Progenitor cell of endocrine pancreas (in vitro differentiated cells): ENCODE results near the gene TMBIM1. TPM values are rescaled to one million over a fixed set of nuclear protein-coding genes. Genes with fewer than 3 reads are reported as not detected.
"Not testable (repeated sequence)": the region's sequence is repeated elsewhere in the genome, so short reads cannot be mapped to it uniquely, and the experiment has no call there.

Source experiments
- DNase-seq: peaks from one replicate; pipeline ENCODE4 v3.0.0; 2021; ENCODE audit warnings: low spot score; ENCODE audit not compliant: unreplicated experiment
- H3K27ac Mint-ChIP-seq: 2 replicates; pipeline ENCODE4 v1.8.0; 2021; ENCODE audit warnings: mild to moderate bottlenecking, moderate library complexity, mixed read lengths
- H3K27me3 Mint-ChIP-seq: 2 replicates; pipeline ENCODE4 v1.8.0; 2021; ENCODE audit warnings: mixed read lengths
- H3K36me3 Mint-ChIP-seq: 2 replicates; pipeline ENCODE4 v1.8.0; 2022; ENCODE audit warnings: mixed read lengths; ENCODE audit not compliant: insufficient read depth
- H3K4me1 Mint-ChIP-seq: 2 replicates; pipeline ENCODE4 v1.8.0; 2021; ENCODE audit warnings: low read depth, mixed read lengths
- H3K4me3 Mint-ChIP-seq: 2 replicates; pipeline ENCODE4 v1.8.0; 2021; ENCODE audit warnings: low read depth, mild to moderate bottlenecking, moderate library complexity, mixed read lengths
- H3K9me3 Mint-ChIP-seq: 2 replicates; pipeline ENCODE4 v1.8.0; 2021; ENCODE audit warnings: low read depth, mixed read lengths
- CTCF ChIP-seq: fragments of 200-600 bp; sonication (generic); IDR thresholded peaks from one replicate; pipeline ENCODE4 v1.5.0; 2021; ENCODE audit warnings: antibody characterized with exemption, mild to moderate bottlenecking; ENCODE audit not compliant: unreplicated experiment
- total RNA-seq: library from RNA; stranded (reverse); gene quantifications from 2 replicates; pipeline ENCODE4 v1.2.1, GENCODE V29; 2021

The TMBIM1 gene
- total RNA-seq, 1 donor from 2014 or later = 131 TPM

- Mint-ChIP-seq H3K27ac (no peak overlapping the region), H3K27me3 (no peaks in the 10 kb centered on the region), H3K36me3 (no peaks in the 10 kb centered on the region), H3K4me1 (peaks cover 20% of the 10 kb centered on the region), H3K4me3 (no peak overlapping the region), H3K9me3 (no peaks in the 10 kb centered on the region)
- TF ChIP-seq CTCF = no peak
- no peak for DNase-seq
These were observed 25.0 kb upstream of the TMBIM1 start for GRCh38 chr2:218317303-218317630.

GRCh38 chr2:218315397-218315796 is 23.1 kb upstream of the TMBIM1 start:
- no peak for DNase-seq
- Mint-ChIP-seq H3K4me3 (no peak overlapping the region), H3K36me3 (no peaks in the 10 kb centered on the region), H3K27ac (no peak overlapping the region), H3K27me3 (no peaks in the 10 kb centered on the region), H3K9me3 (no peaks in the 10 kb centered on the region), H3K4me1 (peaks cover 35% of the 10 kb centered on the region)
- no peak for TF ChIP-seq CTCF

GRCh38 chr2:218314764-218315163 is 22.5 kb upstream of the TMBIM1 start:
- not testable (repeated sequence) for DNase-seq, H3K9me3 Mint-ChIP-seq, H3K4me3 Mint-ChIP-seq, H3K27ac Mint-ChIP-seq, H3K27me3 Mint-ChIP-seq, H3K36me3 Mint-ChIP-seq
- peaks cover 35% of the 10 kb centered on the region for H3K4me1 Mint-ChIP-seq

GRCh38 chr2:218313356-218313755 is 21.1 kb upstream of the TMBIM1 start:
- TF ChIP-seq CTCF = no peak
- H3K27ac Mint-ChIP-seq = peak overlapping the region; percentile 76
- no peaks in the 10 kb centered on the region for H3K9me3 Mint-ChIP-seq
- no peak overlapping the region for H3K4me3 Mint-ChIP-seq
- peaks cover 36% of the 10 kb centered on the region for H3K4me1 Mint-ChIP-seq
- no peaks in the 10 kb centered on the region for H3K36me3 Mint-ChIP-seq
- DNase-seq = no peak
- no peaks in the 10 kb centered on the region for H3K27me3 Mint-ChIP-seq

GRCh38 chr2:218312267-218312756 is 20.0 kb upstream of the TMBIM1 start:
- no peak for TF ChIP-seq CTCF

GRCh38 chr2:218311541-218312266 is 19.4 kb upstream of the TMBIM1 start:
- H3K36me3 Mint-ChIP-seq, H3K9me3 Mint-ChIP-seq, H3K27me3 Mint-ChIP-seq, DNase-seq: not testable (repeated sequence)
- Mint-ChIP-seq H3K27ac (peak overlapping the region; percentile 96), H3K4me3 (peak overlapping the region; percentile 57), H3K4me1 (peaks cover 42% of the 10 kb centered on the region)

More at GRCh38 chr2:218312267-218312756, 20.0 kb upstream of the TMBIM1 start:
- H3K36me3 Mint-ChIP-seq = no peaks in the 10 kb centered on the region
- no peak for DNase-seq
- H3K4me3 Mint-ChIP-seq = no peak overlapping the region
- H3K27me3 Mint-ChIP-seq = no peaks in the 10 kb centered on the region
- H3K4me1 Mint-ChIP-seq = peaks cover 41% of the 10 kb centered on the region
- no peaks in the 10 kb centered on the region for H3K9me3 Mint-ChIP-seq
- H3K27ac Mint-ChIP-seq = peak overlapping the region; percentile 96
